IPS-NIHi11 (cell line): Measurements from ENCODE around the gene SUFU.
A peak's percentile ranks its signal among the peaks of the same experiment; 100 is the strongest.

Experiments
- DNase-seq: peaks from one replicate; pipeline ENCODE4 v3.0.0; 2012; ENCODE audit warnings: mixed read lengths, low spot score

SUFU gene

DNA sequence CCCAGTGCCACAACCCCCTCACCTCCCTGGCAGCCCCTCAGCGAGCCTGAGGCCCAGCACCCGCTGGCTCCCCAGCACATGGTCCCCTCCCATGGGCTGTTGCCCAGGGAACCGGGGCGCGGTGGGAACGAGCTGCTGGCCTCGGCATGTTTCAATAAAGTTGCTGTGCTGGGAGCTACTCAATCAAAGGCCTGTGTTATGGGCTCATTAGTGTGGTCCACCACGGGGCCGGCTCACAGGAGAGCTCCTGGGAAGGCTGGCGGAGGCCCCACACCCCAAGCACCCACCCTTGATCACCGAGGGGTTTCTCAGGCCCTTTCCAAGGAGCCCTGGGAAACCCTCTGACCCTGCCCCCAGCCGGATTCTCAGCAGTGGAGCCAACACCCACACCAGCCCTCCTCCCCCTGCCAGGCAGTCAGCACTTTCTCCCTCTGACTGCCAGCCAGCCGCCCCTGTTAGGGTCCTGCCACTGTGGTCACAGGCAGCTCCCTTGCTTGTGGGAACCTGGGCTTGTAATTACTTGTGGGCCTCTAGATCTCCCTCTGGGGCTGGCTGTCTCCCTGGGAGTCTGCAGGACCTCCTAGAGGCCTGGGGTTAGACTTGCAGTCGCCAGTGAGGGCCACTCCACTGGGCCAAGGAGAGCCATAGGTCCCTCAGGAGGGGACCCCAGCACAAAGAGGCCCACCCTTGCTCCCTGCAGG lies 115.7 kb downstream of the SUFU start:
- DNase-seq, result no peak

DNA sequence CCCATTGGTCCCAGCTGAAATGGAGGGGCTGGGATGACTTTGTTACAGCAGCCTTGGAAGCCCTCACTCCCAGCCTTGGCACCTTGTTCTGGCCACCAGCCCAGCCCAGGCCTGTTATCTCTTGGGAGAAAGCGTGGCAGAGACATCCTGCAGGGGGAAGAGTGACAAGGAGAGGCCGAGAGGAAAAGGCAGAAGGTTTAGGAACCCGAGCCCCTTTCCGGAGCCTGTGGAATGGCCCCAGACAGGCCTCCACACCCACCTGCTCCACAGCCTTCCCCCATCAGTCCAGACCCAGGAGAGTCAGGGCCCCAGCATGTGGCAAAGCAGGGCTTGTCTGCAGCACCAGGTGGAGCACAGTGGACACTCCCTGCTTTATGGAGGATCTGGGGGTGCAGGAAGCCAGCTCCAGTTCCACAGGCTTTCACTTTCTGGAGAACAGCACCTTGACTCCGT lies 116.4 kb downstream of the SUFU start:
- DNase-seq, result no peak

DNA sequence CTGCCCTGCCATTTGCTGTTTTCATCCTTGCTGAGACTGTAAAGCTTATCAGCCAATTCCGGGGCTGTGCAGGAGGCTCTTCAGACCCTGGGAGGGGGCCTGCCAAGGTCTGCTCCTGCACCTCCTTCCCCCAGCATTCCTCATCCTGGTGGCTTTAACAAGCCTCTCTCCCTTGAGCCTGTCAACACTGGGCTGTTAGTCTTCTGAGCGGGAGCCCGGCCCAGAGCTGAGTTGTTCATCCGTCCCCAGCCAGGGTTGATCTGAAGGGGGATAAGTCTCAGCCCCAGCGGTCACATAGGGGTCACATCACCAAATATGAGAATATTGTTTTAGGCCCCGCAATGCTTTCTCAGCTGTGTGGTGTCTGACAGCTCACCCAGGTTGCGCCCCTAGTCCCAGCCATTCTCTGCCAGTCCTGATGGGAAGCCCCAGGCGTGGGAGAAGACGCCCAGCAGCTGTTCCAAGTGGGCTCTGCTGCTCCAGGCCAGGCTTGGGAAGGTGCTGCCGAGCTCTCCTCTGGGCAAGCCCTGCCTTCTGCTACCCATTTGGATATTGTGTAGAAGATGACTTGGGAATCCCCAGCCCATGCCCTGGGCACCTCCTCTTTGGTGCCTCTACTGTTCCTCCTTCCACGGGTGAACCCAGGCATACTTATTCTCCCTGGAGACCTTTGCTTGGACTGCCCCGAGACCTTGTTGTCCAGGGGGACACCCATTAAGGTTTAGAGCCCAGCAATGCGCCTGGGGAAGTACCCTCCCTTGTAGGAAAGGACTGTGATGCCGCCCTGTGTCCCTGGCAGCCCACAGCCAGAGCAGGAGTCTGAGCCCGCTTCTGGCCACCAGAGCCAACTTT lies 117.0 kb downstream of the SUFU start:
- DNase-seq, result no peak

DNA sequence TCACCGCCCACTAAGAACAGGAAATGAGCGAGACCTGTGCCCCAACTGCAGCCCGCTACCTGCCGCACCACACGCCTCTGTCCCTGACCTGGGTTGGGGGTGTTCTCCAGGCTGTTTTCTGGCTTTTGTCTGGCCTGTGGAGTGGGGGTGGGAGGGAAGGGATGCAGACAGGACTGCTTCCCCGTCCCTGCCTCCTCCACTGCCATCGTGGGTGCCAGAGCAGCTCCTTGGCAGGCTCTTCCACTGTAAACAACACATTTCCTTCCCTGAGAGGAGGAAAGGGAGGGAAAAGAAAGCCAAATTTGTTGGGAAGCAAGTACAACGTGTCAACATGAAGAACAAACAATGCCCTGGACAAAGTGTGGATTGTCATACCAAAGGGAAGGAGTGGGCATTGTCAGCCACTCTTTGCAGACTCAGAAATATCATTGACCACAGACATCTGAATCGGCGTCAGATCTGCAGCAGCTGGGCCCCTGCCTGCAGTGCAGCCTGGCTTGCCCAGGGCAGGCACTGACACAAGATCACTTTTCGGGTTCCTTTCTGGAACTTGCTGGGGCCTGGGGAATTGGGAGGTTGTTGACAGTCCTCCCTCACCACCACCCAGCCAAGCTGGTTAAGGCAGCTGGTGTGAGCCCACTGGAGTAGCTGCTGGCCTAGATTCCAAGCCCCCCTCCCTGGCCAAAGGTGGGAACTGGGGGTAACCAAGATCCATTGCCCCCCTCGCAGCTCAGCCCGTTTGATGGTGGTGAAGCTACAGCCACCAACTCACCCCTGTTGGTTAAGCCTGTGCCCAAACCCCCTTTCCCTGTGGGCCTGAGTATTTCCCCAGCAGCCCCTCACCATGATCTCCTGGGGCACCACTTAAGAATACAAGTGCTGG lies 117.9 kb downstream of the SUFU start:
- DNase-seq, result no peak

GRCh38 chr10:102624094-102624493 lies 120.3 kb downstream of the SUFU start:
- DNase-seq, result no peak

- DNase-seq, result no peak
Measured at GRCh38 chr10:102624751-102625645, 121.2 kb downstream of the SUFU start.

- DNase-seq, result no peak
Measured at GRCh38 chr10:102626026-102626685, 122.4 kb downstream of the SUFU start.

- no peak for DNase-seq
Measured at GRCh38 chr10:102627291-102627735, 123.5 kb downstream of the SUFU start.

DNA sequence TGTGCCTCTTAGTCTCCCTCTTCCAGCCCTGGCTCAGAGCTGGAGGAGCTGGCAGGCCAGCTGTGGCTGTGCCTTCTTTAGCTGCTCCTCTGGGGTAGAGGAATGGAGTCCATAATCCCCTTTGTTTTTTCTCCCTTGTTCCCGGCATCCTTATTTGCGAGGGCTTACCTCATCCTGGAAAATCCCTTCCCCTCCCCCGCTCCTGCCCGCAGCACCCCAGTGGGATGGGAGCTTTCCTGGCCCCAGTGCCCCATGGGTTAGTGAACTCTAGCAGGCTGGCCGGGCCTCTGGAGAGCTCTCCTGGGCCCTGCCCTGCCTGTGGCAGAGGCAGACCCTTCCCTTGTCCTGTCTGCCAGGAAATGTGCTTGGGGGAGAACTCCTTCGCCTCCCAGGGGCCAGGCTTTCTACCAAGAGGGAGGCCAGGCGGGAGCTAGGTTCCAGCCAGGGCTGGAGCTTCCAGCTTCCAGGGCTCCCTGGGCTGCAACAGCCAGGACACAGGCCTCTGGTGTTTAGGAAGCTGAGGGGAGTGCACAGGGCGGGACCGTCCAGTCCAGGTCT lies 124.0 kb downstream of the SUFU start:
- peak; percentile 81 for DNase-seq

DNA sequence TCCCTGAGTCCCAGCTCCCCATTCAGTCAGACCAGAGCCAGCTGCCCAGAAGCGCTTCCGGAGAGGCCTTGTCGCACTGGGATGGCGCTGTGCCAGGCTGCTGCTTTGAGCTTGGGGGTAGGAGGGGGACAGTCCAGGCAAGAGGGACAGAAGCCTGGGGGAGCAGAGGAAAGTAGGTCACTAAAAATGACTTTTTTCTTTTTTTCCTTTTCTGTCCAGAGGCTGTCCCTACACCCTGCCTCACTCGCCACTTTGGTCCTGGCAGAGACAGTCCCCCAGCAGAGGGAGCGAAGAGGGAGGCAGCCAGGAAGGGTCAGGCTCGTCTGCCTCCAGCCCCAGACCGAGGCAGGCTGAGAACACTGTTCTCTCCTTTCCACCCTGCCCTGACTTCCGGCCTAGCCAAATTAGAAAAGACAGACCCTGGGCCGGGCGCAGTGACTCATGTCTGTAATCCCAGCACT lies 124.7 kb downstream of the SUFU start:
- no peak for DNase-seq

GRCh38 chr10:102629661-102630614 lies 126.2 kb downstream of the SUFU start:
- peak; percentile 69 for DNase-seq

GRCh38 chr10:102630663-102631062 lies 126.9 kb downstream of the SUFU start:
- no peak for DNase-seq

GRCh38 chr10:102631525-102632393 lies 128.0 kb downstream of the SUFU start:
- no peak for DNase-seq

DNA sequence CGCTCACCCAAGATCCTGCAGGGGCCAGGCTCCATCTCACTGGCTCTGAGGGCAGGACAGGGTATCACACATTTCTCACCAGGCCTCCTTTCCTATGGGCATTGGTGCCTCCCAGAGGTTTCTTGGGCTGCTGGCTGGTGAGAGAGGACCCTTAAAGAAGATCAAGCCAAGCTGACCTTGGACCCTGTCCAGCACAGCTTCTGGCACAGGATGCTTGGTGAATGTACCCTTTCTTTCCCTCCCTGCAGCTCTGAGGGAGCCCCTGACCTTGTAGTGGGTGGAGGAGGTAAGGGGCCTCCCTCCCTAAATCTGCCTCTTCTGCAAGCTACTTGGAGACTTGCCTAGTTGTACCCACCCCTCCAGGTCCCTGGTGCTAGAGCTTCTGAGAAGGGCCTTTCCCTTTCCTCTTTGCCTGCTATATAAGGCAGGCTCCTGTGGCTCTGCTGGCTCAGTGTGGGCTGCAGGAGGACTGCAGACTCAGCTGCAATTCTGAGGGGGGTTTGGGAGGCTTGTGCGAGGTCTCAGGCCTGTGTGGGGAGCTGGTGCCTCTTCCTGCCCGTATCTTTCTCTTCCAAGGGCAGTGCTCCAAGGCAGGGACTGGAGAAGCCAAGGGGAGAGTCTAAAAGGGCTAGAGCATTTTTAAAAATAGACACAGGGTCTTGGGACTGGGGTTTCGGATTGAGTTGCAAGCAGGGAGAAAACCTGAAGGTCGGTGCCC lies 128.8 kb downstream of the SUFU start:
- DNase-seq, result no peak

GRCh38 chr10:102633287-102633686 lies 129.5 kb downstream of the SUFU start:
- no peak for DNase-seq

- DNase-seq, result no peak
Measured at GRCh38 chr10:102633848-102634247, 130.1 kb downstream of the SUFU start.

DNA sequence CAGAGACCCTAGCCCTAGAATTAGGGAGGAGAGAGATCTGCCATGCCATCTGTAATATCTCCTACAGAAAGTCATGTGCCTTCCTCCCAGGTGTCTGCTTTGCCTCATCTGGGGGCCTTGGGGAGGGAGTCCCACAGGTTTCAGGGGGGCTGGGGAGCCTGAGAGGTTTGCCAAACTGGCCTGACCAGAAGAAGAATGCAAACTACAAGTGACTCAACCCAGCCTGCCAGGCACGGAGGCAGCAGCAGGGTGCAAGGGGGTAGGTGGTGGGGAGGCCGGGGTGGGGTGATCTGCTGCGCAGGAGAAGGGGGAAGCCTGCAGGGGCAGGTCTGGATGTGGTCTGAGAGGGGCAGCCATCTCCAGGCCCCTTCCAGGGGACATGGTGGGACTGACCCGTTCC lies 130.9 kb downstream of the SUFU start:
- no peak for DNase-seq
